Mammary epithelial cell (primary cell): ENCODE measurements around the gene DYSF.

Source experiments
- EZH2 ChIP-seq: IDR thresholded peaks from 2 replicates; pipeline ENCODE4 v1.6.1; 2012; ENCODE audit warnings: low read length, inconsistent platforms, borderline replicate concordance
- TF ChIP-seq, protein P1 (sequence below), 2 donors: IDR thresholded peaks in 1 of 2; conservative IDR thresholded peaks in 1 of 2; 2 replicates each; pipeline ENCODE4 v1.5.1; 2011 to 2012; ENCODE audit warnings: inconsistent platforms in 2 of 2, low read length in 2 of 2, mild to moderate bottlenecking in 2 of 2, control low read depth in 1 of 2, low read depth in 1 of 2; ENCODE audit not compliant: insufficient read depth in 1 of 2; ENCODE audit errors: extremely low read depth in 1 of 2

DNA sequence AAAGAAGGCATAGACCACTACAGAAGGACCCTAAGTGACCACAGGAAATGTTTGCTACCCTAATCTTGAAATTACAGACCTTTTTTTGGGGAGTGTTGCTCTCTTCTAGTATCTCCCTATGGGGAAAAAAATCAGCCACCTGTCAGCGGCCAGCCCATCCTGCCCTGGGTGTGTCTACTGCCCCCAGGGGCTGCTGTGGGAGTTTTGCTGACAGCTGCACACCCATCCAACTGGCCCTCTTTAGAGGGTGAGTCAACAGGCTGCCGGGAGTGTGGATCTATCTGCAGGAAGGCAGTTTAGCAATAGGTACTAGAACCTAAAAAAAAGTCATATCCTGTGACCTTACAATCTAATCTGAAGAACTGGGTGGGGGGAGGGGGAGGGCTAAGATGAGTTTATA is 796 bp upstream of the DYSF start:
- TF ChIP-seq, protein P1, sequence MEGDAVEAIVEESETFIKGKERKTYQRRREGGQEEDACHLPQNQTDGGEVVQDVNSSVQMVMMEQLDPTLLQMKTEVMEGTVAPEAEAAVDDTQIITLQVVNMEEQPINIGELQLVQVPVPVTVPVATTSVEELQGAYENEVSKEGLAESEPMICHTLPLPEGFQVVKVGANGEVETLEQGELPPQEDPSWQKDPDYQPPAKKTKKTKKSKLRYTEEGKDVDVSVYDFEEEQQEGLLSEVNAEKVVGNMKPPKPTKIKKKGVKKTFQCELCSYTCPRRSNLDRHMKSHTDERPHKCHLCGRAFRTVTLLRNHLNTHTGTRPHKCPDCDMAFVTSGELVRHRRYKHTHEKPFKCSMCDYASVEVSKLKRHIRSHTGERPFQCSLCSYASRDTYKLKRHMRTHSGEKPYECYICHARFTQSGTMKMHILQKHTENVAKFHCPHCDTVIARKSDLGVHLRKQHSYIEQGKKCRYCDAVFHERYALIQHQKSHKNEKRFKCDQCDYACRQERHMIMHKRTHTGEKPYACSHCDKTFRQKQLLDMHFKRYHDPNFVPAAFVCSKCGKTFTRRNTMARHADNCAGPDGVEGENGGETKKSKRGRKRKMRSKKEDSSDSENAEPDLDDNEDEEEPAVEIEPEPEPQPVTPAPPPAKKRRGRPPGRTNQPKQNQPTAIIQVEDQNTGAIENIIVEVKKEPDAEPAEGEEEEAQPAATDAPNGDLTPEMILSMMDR (conservative IDR thresholded peaks at IDR 0.05 in 1 of 2, IDR thresholded peaks at IDR 0.05 in 1 of 2; ENCODE audit: extremely low read depth in 1 of 2, insufficient read depth in 1 of 2, low read depth in 1 of 2, low read length in 2 of 2) = peak in 1 of 2 donors; percentile 30
- no peak for TF ChIP-seq EZH2
